T-cell (primary cell): Measurements from ENCODE around the gene KLF3. TPM values are rescaled to one million over a fixed set of nuclear protein-coding genes. Genes with fewer than 3 reads are reported as not detected.

Experiments
- ATAC-seq, 4 experiments: fragments of 200-7000 bp in 3 of 4; fragments of 150-1000 bp in 1 of 4; cut with Tn5 transposase; replicated peaks in 1 of 4; 1 replicate in 3 of 4; 2 replicates in 1 of 4; pipeline ENCODE4 v1.10.0; 2021; ENCODE audit warnings: moderate library complexity in 3 of 4, mild to moderate bottlenecking in 2 of 4, moderate number of reproducible peaks in 1 of 4
- CTCF ChIA-PET, 2 donors: fragments of 300-600 bp; sonication (Branson Sonifier 250); formaldehyde crosslinking; loops; one replicate each; lab custom pipeline; 2022; ENCODE audit warnings: antibody characterized with exemption in 2 of 2; lab: Charles Lee
- POLR2A ChIA-PET, 2 donors: fragments of 300-600 bp; sonication (Branson Sonifier 250); formaldehyde crosslinking; loops; one replicate each; lab custom pipeline; 2022; ENCODE audit warnings: antibody characterized with exemption in 2 of 2; lab: Charles Lee
- DNase-seq, 35 experiments: peaks; one replicate each; pipeline versions ENCODE4 v3.0.0 to v3.0.0-alpha.2; 2013 to 2023
- H3K27ac ChIP-seq: one replicate; pipeline ENCODE4 v1.5.1; 2013; ENCODE audit warnings: low read length
- H3K27me3 ChIP-seq, 2 experiments: replicated peaks in 1 of 2; 1 replicate in 1 of 2; 2 replicates in 1 of 2; pipeline versions ENCODE4 v1.6.1 to v1.7.0; 2013; ENCODE audit warnings: low read length in 1 of 2, mixed read lengths in 1 of 2; ENCODE audit not compliant: control insufficient read depth in 2 of 2, insufficient read depth in 2 of 2; ENCODE audit errors: extremely low read depth in 1 of 2
- H3K36me3 ChIP-seq, 2 donors: 1 replicate in 1 of 2; 2 replicates in 1 of 2; pipeline versions ENCODE4 v1.6.1 to v1.7.0; 2013; ENCODE audit warnings: low read length in 1 of 2; ENCODE audit not compliant: control insufficient read depth in 2 of 2, insufficient read depth in 1 of 2; ENCODE audit errors: extremely low read depth in 1 of 2
- H3K4me1 ChIP-seq, 2 experiments: 1 replicate in 1 of 2; 2 replicates in 1 of 2; pipeline versions ENCODE4 v1.6.1 to v1.7.0; 2013; ENCODE audit warnings: low read length in 2 of 2, mixed read lengths in 1 of 2; ENCODE audit not compliant: insufficient read depth in 2 of 2, control insufficient read depth in 1 of 2; ENCODE audit errors: extremely low read depth in 1 of 2
- H3K4me3 ChIP-seq, 2 donors: 1 replicate in 1 of 2; 2 replicates in 1 of 2; pipeline versions ENCODE4 v1.5.1 to v1.7.0; 2013; ENCODE audit warnings: mild to moderate bottlenecking in 2 of 2, low read length in 1 of 2, moderate library complexity in 1 of 2; ENCODE audit not compliant: control insufficient read depth in 1 of 2; ENCODE audit errors: extremely low read depth in 1 of 2
- H3K9me3 ChIP-seq: 2 replicates; pipeline ENCODE4 v1.7.0; 2013
- H3K27ac Mint-ChIP-seq, 2 donors: one replicate each; pipeline ENCODE4 v1.8.0; 2020 to 2021; ENCODE audit warnings: mild to moderate bottlenecking in 2 of 2, mixed read lengths in 2 of 2
- H3K27me3 Mint-ChIP-seq, 2 donors: one replicate each; pipeline ENCODE4 v1.8.0; 2021 to 2022; ENCODE audit warnings: mixed read lengths in 2 of 2
- H3K36me3 Mint-ChIP-seq: one replicate; pipeline ENCODE4 v1.8.0; 2021; ENCODE audit warnings: mixed read lengths
- H3K4me1 Mint-ChIP-seq, 3 donors: one replicate each; pipeline ENCODE4 v1.8.0; 2020 to 2022; ENCODE audit warnings: mixed read lengths in 3 of 3, mild to moderate bottlenecking in 1 of 3
- H3K4me3 Mint-ChIP-seq, 3 donors: one replicate each; pipeline ENCODE4 v1.8.0; 2020 to 2022; ENCODE audit warnings: mild to moderate bottlenecking in 3 of 3, mixed read lengths in 3 of 3, moderate library complexity in 3 of 3
- H3K9me3 Mint-ChIP-seq, 3 donors: one replicate each; pipeline ENCODE4 v1.8.0; 2020 to 2022; ENCODE audit warnings: mixed read lengths in 3 of 3
- WGBS: methylation state at CpG from one replicate; pipeline ENCODE4 v1.1.5; 2013; ENCODE audit warnings: missing lambda C conversion rate; ENCODE audit not compliant: insufficient coverage; 5-methylcytosine and 5-hydroxymethylcytosine counted together
- total RNA-seq, 35 experiments: library from RNA in 6 of 35; stranded (reverse) in 6 of 35; fragments of 120-200 nt in 1 of 35; gene quantifications; one replicate each; pipeline versions ENCODE4 v1.2.1 to v1.2.4 and lab custom pipeline; 2013 to 2026

KLF3 gene
- total RNA-seq, 5 donors from 2014 or later (not counting 1 experiment from before 2014, with no cell fraction given), result 115 to 127 (median 124) TPM

GRCh38 chr4:38684951-38685844 lies 21.2 kb downstream of the KLF3 start:
- Histone ChIP-seq H3K27ac (no peak overlapping the region), H3K4me1 (peaks cover 33 to 55% of the 10 kb centered on the region in 2 experiments), H3K9me3 (no peaks in the 10 kb centered on the region), H3K36me3 (peaks cover 11 to 66% of the 10 kb centered on the region in 2 donors), H3K27me3 (no peaks in the 10 kb centered on the region), H3K4me3 (no peak overlapping the region)
- CTCF ChIA-PET, result interaction anchor here in 1 of 2 donors (1.0 to 1.4 kb wide), 3 partner anchors 8 to 505 kb away, joined by 4 to 8 read pairs (median 4); no protein-coding TSS in a partner anchor
- 90% methylated on average over 5 of the region's 8 CpGs for WGBS
- POLR2A ChIA-PET, result interaction anchor here in 1 of 2 donors (0.6 to 0.8 kb wide), 2 partner anchors 41 to 196 kb away, joined by 4 to 11 read pairs; no protein-coding TSS in a partner anchor
- H3K9me3 Mint-ChIP-seq, result no peaks in the 10 kb centered on the region
- H3K27ac Mint-ChIP-seq, result peak overlapping the region; percentile 39 to 67
- peaks cover 61% of the 10 kb centered on the region for H3K36me3 Mint-ChIP-seq
- peak overlapping the region in 1 of 3 donors; percentile 67 for H3K4me3 Mint-ChIP-seq
- no peak for ATAC-seq
- DNase-seq, result no peak
- H3K27me3 Mint-ChIP-seq, result no peaks in the 10 kb centered on the region
- peaks cover 81 to 90% (median 81%) of the 10 kb centered on the region in 3 donors for H3K4me1 Mint-ChIP-seq

DNA sequence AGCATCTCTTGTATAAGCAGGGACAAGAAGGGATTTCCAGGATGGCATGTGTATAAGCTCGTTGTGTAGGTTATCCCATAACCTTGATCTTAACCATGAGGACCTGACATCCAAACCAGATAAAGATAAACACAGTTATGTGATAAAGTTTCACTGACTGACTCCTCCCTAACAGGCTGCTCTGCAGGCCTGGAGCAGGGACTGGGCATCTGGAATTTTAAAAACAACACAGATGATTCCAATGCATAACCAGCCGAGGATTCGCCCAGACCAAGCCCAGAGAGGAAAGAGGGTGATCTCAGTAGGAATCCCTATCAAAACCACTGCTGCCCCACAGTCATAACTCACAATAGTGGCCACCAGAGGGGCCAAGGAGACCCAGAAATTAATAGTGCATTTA lies 22.7 kb downstream of the KLF3 start:
- Histone ChIP-seq H3K4me3 (no peak overlapping the region), H3K4me1 (peaks cover 33 to 50% of the 10 kb centered on the region in 2 experiments), H3K27me3 (no peaks in the 10 kb centered on the region), H3K27ac (no peak overlapping the region), H3K36me3 (peaks cover 11 to 68% of the 10 kb centered on the region in 2 donors), H3K9me3 (no peaks in the 10 kb centered on the region)
- no CpG with 5 or more reads among the region's 3 CpGs for WGBS
- H3K9me3 Mint-ChIP-seq, result no peaks in the 10 kb centered on the region
- H3K27me3 Mint-ChIP-seq, result no peaks in the 10 kb centered on the region
- ChIA-PET POLR2A (no interaction called here), CTCF (interaction anchor here in 1 of 2 donors (1.4 kb wide), 1 partner anchor 12 kb away, joined by 4 read pairs; no protein-coding TSS in a partner anchor)
- DNase-seq, result no peak
- H3K4me1 Mint-ChIP-seq, result peaks cover 71 to 86% (median 73%) of the 10 kb centered on the region in 3 donors
- H3K27ac Mint-ChIP-seq, result peak overlapping the region in 1 of 2 donors; percentile 23
- H3K4me3 Mint-ChIP-seq, result peak overlapping the region in 1 of 3 donors; percentile 15
- peaks cover 65% of the 10 kb centered on the region for H3K36me3 Mint-ChIP-seq
- ATAC-seq, result no peak

- Histone ChIP-seq H3K27me3 (no peaks in the 10 kb centered on the region), H3K36me3 (peaks cover 11 to 69% of the 10 kb centered on the region in 2 donors), H3K4me1 (peaks cover 29 to 44% of the 10 kb centered on the region in 2 experiments), H3K4me3 (no peak overlapping the region), H3K9me3 (no peaks in the 10 kb centered on the region), H3K27ac (no peak overlapping the region)
- H3K27me3 Mint-ChIP-seq, result no peaks in the 10 kb centered on the region
- CTCF ChIA-PET, result interaction anchor here (0.7 to 1.4 kb wide), 4 partner anchors 11 to 508 kb away, joined by 3 to 7 read pairs (median 4); no protein-coding TSS in a partner anchor
- POLR2A ChIA-PET, result interaction anchor here in 1 of 2 donors (0.6 to 0.9 kb wide), 3 partner anchors 19 to 403 kb away, joined by 3 read pairs; no protein-coding TSS in a partner anchor
- H3K36me3 Mint-ChIP-seq, result peaks cover 66% of the 10 kb centered on the region
- peaks cover 64 to 78% (median 65%) of the 10 kb centered on the region in 3 donors for H3K4me1 Mint-ChIP-seq
- peak overlapping the region; percentile 31 to 51 for H3K27ac Mint-ChIP-seq
- 17% methylated on average over 3 of the region's 4 CpGs for WGBS
- no peak for DNase-seq
- ATAC-seq, result peak; percentile 46 to 87 (median 74)
- peak overlapping the region in 2 of 3 donors; percentile 11 to 14 for H3K4me3 Mint-ChIP-seq
- H3K9me3 Mint-ChIP-seq, result no peaks in the 10 kb centered on the region
Observed at GRCh38 chr4:38687571-38688011, 23.6 kb downstream of the KLF3 start.

- Mint-ChIP-seq H3K27me3 (no peaks in the 10 kb centered on the region), H3K4me3 (peak overlapping the region in 1 of 3 donors; percentile 29), H3K9me3 (no peaks in the 10 kb centered on the region), H3K36me3 (peaks cover 70% of the 10 kb centered on the region), H3K4me1 (peaks cover 52 to 69% (median 53%) of the 10 kb centered on the region in 3 donors), H3K27ac (no peak overlapping the region)
- Histone ChIP-seq H3K27me3 (no peaks in the 10 kb centered on the region), H3K27ac (no peak overlapping the region), H3K4me1 (peaks cover 18 to 38% of the 10 kb centered on the region in 2 experiments), H3K9me3 (no peaks in the 10 kb centered on the region), H3K36me3 (peaks cover 11 to 72% of the 10 kb centered on the region in 2 donors), H3K4me3 (no peak overlapping the region)
- CTCF ChIA-PET, result interaction anchor here in 1 of 2 donors (0.7 kb wide), 1 partner anchor 536 kb away, joined by 3 read pairs; no protein-coding TSS in a partner anchor
- DNase-seq (no peak), ATAC-seq (no peak)
- WGBS, result 94% methylated on average over 16 of the region's 26 CpGs
- POLR2A ChIA-PET, result no interaction called here
Observed at GRCh38 chr4:38688676-38689355, 24.8 kb downstream of the KLF3 start.

DNA sequence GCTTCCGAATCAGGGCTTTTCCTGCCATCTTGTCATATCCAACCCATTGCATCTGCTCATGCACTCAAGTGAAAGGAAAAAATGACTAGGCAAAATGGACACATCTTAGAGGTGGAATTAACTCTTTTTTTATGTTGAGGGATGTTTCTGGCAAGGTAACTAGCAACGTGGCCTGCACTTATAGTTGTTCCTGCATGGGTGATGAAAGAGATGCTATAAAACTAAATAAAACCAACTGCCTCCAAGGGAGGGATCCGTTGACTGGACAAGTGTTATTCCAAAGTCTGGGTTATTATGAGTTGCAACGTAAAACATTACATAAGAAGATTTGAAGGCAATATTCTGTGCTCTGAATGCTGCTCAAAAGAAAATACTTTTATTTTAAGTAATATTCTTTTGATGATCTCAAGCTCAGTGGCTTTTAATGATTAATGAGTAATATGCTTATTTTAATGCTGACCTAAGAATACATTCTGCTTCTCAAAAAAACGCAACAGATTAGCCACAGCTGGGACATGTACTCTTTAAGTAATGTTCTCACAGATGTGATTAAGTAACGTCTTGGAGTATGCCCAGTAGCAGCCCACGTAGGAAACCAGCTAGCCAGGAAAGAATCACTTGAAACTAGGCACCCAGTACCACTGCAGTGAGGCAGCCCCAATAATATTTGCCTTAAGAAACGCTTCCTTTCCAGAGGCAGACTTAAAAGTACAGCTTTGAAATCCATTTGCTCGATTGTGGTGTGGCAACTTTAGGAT lies 27.4 kb downstream of the KLF3 start:
- peaks cover 78% of the 10 kb centered on the region for H3K36me3 Mint-ChIP-seq
- H3K27me3 ChIP-seq, result no peaks in the 10 kb centered on the region
- H3K9me3 Mint-ChIP-seq, result no peaks in the 10 kb centered on the region
- H3K4me3 ChIP-seq, result no peak overlapping the region
- no peak overlapping the region for H3K27ac Mint-ChIP-seq
- H3K4me3 Mint-ChIP-seq, result no peak overlapping the region
- WGBS, result 83% methylated on average over 2 of the region's 9 CpGs
- POLR2A ChIA-PET, result interaction anchor here in 1 of 2 donors (0.5 kb wide), 1 partner anchor 372 kb away, joined by 6 read pairs; no protein-coding TSS in a partner anchor
- ATAC-seq (no peak), DNase-seq (no peak)
- H3K4me1 ChIP-seq, result peaks cover 9 to 19% of the 10 kb centered on the region in 2 experiments
- peaks cover 11 to 83% of the 10 kb centered on the region in 2 donors for H3K36me3 ChIP-seq
- H3K27ac ChIP-seq, result no peak overlapping the region
- no peaks in the 10 kb centered on the region for H3K9me3 ChIP-seq
- CTCF ChIA-PET, result interaction anchor here in 1 of 2 donors (0.5 kb wide), 1 partner anchor 38 kb away, joined by 5 read pairs; no protein-coding TSS in a partner anchor
- H3K4me1 Mint-ChIP-seq, result peaks cover 31 to 58% (median 36%) of the 10 kb centered on the region in 3 donors
- no peaks in the 10 kb centered on the region for H3K27me3 Mint-ChIP-seq
